NCI-H2227 (cell line): ENCODE data around the gene HES1.
"Not testable (repeated sequence)": the region's sequence is repeated elsewhere in the genome, so short reads cannot be mapped to it uniquely, and the experiment has no call there.

Experiments used
- DNase-seq: peaks from one replicate; lab custom pipeline; 2025; ENCODE audit not compliant: unreplicated experiment; lab: John Stamatoyannopoulos, UW

HES1 gene

DNA sequence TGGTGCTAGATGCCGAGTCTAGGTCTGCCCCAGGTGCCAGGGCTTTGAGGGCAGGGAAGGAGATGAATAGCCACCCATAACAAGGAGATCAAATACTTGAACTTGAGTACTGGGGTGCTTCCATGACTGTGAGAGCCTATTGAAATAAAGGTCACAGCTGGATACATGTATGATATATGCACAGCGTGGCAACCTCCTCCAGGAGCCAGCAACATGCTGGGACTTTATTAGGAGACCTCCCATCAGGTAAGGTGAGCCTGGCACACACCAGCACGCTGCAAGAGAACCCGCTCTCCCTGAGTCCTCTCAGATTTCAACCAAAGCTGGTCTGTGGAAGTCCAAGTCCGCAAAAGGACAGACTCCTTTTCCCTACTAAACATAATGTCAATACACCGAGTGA lies 10.5 kb upstream of the HES1 start:
- no peak for DNase-seq

- no peak for DNase-seq
These were observed 9.2 kb upstream of the HES1 start for GRCh38 chr3:194126790-194127189.

DNA sequence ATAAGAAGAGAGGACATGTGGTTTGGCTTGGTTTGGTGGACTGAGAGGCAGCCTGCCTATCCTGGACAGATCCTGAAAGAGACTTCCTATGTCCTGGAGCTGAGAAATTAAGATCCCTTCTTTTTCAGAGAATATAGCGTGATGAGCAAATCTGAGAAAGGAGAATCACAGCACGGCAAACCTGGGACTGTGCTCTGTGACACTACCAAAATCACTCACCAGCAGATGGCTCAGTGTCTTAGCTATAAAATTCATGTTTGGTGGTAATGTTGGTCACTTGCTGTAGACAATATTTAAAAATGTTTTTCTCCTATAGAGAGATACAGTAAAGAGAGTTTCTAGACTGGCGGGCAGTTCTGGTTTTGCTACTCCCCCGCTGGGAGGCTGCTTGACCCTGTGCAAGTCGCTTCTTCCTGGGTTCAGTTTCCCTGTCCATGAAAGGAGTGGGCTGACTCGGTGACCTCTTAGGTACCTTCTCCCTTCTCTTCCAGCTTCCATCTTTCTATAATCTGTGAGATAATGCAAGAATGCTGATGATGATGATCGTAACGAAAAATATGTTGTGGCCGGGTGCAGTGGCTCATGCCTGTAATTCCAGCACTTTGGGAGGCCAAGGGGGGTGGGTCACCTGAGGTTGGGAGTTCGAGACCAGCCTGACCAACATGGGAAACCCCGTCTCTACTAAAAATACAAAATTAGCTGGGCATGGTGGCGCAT lies 7.6 kb upstream of the HES1 start:
- DNase-seq, result no peak

- DNase-seq, result not testable (repeated sequence)
These were observed 7.0 kb upstream of the HES1 start for GRCh38 chr3:194128919-194129295.

- DNase-seq, result peak; percentile 58
These were observed 6.3 kb upstream of the HES1 start for GRCh38 chr3:194129581-194130133.

- DNase-seq, result no peak
These were observed 5.8 kb upstream of the HES1 start for GRCh38 chr3:194130188-194130587.

GRCh38 chr3:194130807-194131589 lies 5.0 kb upstream of the HES1 start:
- peak; percentile 13 for DNase-seq

GRCh38 chr3:194132465-194133286 lies 3.3 kb upstream of the HES1 start:
- no peak for DNase-seq

DNA sequence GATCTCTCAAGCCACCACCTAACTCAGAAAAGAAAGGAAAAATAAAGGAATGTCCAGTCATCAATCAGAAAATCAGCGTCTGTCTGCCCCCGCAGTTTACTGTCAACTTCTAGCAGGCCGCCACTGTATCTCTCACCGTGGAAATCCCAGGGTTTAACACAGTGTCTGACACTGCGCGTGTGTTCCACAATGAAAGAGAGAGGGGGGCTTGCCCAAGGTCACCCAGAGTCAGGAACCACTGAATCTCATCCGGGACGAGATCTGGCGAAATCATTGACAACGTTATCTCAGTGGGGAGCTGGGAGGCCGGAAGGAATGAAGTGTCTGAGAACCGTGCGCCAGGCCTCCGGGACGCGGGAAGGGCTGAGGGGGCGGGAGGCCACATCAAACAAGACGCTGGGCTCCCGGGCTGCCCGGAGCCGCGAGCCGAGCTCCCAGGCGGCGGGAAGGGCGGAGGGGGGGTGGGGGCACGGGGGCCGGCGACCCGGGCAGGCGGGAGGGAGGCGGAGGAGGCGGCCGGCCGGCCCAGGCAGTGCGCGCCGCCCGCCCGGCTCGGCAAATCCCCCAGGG lies 2.2 kb upstream of the HES1 start:
- DNase-seq, result peak; percentile 54

DNA sequence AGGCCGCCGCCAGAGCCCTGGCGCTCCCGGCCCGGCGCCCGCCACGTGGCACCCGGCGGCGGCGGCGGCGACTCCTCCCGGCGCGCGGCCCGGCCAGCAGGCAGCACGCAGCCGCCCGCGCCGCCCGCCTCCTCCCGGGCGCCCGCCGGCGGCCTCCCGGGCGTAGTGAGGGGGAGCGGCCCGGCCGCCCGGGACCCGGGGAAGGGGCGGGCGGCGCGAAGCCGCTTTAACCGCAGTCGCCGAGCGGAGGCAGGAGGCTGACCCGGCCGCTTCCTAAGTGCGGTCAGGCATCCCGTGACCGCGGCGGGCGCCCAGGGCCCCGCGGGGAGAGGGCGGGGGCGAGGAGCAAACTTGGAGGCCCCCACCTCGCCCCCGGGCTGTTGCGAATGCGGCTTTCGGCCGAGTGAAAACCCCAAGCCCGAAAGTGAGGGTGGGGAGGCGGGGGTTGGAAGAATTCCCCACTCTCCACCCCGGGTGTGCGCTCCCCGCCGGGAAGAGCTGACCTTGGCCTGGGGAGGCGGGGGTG lies 1.7 kb upstream of the HES1 start:
- peak; percentile 64 for DNase-seq

DNA sequence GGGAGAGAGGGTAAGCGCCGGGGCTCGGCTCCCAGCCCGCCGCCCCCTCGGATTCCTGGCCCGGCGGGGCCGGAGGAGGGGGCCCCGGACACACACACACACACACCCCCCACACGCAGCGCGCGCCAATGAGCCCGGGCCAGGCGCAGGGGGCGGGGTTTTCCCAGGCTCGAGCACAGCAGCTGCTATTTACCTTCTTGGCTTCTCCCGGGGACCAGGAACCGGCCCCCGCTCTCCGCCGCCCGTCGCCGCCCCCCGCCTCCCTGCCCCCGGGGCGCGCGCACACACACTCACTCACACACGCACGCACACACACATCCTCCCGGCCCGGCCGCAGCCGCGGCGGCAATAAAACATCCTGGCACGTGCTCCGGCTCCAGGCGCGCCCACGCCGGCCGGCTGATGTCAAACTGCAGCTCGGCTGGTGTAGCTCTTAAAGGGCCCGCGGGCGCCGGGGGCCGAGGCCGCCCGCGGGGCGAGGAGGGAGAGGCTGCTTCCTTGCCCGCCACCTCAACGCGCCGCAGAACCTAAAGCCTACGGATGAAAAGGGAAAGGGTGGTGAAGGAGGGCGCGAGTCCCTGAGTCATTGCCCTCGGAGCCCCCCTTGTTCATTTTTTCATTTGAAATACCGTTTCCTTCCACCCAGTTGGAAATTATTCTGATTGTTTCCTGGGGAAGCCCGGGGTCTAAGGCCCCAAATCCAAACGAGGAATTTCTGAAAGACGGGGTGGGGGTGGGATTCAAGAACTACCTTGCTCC lies 1.0 kb upstream of the HES1 start:
- DNase-seq, result peak; percentile 96

GRCh38 chr3:194135516-194135805 lies 487 bp upstream of the HES1 start:
- DNase-seq, result no peak

DNA sequence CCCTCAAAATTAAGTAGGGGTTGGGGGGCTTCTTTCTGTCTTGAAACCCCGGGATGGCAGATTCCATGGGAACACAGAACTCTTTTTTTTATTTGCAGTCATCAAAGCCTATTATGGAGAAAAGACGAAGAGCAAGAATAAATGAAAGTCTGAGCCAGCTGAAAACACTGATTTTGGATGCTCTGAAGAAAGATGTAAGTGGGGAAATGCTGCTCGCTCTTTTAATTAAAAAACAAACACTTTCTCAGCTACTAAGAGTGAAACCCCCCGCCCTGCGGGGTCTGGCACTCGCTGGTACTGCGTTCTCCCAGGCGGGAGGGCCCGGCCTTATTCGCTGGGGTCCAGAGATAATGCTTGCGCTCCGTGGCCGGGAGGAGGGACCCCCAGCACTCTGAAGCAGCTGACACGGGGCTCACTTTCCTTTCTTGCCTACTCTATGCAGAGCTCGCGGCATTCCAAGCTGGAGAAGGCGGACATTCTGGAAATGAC lies 615 bp downstream of the HES1 start:
- no peak for DNase-seq

DNA sequence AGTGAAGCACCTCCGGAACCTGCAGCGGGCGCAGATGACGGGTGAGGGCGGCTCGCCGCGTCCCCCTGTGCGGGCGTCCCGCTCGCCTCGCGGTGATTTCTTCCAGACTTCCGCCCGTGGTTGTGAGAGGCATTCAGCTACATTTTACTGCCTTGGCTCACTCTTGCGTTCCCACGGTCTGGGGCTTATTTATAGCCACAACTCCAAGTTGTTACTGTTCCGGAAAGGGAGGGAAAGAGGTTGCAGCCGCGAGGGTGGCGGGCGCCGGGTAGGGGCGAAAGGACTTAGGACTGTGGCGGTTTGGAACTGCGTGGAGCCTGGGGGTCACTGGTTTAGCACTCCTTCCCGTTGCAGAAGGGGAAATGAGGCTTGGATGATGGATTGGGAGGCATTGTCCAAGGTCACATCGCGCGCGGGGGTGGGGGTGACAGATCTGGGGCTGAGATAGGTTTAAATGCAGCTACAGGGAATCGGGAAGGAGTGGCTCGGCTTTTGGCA lies 1.1 kb downstream of the HES1 start:
- DNase-seq, result peak; percentile 20

GRCh38 chr3:194137506-194138474 lies 1.8 kb downstream of the HES1 start:
- peak; percentile 39 for DNase-seq

DNA sequence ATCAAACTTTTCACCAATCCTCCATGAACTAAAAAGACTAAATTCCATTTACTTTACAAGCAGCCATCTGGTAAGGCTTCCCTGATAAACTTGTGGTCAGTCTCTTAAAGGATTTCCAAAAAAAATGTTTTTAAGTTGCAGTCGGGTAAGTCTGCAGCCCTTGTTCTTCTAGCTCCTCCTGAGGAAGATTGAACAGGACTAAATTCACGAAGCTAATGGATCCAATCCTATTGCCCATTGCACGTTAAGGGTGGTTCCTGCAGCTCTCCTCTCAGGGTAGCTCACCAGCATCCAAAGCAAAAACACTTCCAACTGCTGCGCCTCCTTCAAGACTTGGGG lies 2.8 kb downstream of the HES1 start:
- no peak for DNase-seq

DNA sequence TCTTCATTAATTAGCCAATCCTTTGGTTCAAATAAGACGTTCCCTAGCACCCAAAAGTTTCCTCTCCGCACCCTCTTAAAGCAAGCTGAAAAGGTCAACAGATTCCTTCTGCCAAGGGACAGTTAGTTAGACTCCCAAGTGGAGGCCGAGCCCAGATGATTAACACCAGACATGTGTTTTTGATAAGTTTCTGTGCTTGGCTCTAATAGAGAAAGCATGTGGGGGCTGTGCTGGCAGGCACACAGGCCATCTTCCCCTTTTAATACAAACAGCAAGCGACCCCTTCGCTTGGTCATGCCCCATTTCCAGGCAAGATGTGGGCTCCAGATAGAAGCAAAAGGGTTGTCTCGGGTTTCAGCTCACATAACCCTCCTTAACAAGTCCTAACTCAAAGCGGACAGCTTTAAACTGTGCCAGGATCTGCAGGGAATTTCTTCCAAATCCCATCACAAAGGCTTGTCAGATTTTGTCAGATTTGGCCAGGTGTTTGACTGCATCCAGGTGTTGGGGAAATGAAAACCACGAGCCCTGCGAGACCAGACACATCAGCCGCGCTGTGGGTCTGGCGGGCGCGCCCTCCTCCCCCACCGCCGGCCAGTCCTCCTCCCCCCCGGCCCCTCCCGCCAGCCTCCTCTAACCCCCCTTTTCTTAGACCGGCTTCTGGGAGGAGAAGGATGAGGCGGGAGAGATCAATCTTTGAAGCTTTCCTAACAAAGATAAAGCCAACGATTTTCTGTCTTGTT lies 3.3 kb downstream of the HES1 start:
- DNase-seq, result no peak

GRCh38 chr3:194139814-194140391 lies 4.0 kb downstream of the HES1 start:
- DNase-seq, result no peak
